Aorta (tissue), 5 donors: ENCODE results near the gene LCE2C. TPM values are rescaled to one million over a fixed set of nuclear protein-coding genes. Genes with fewer than 3 reads are reported as not detected.
"Not testable (repeated sequence)": the region's sequence is repeated elsewhere in the genome, so short reads cannot be mapped to it uniquely, and the experiment has no call there.

Experiments
- ATAC-seq: fragments of 200-7000 bp; cut with Tn5 transposase; one replicate; pipeline ENCODE4 v1.9.1; 2022; ENCODE audit warnings: moderate library complexity; ENCODE audit not compliant: low FRiP score
- DNase-seq, 2 donors: peaks; one replicate each; pipeline ENCODE4 v3.0.0-alpha.2; 2020
- H3K27ac ChIP-seq, 2 donors: one replicate each; pipeline ENCODE4 v1.5.1; 2013; ENCODE audit warnings: low read length in 2 of 2, mild to moderate bottlenecking in 2 of 2, moderate library complexity in 2 of 2, control low read depth in 1 of 2, inconsistent platforms in 1 of 2, low read depth in 1 of 2
- H3K27me3 ChIP-seq, 2 donors: one replicate each; pipeline ENCODE4 v1.6.1; 2013; ENCODE audit warnings: control low read depth in 1 of 2, low read length in 1 of 2, mild to moderate bottlenecking in 1 of 2, moderate library complexity in 1 of 2; ENCODE audit not compliant: insufficient read depth in 2 of 2, control insufficient read depth in 1 of 2
- H3K36me3 ChIP-seq, 2 donors: one replicate each; pipeline ENCODE4 v1.6.1; 2013; ENCODE audit warnings: control low read depth in 1 of 2, low read length in 1 of 2, mild to moderate bottlenecking in 1 of 2; ENCODE audit not compliant: insufficient read depth in 2 of 2, control insufficient read depth in 1 of 2
- H3K4me1 ChIP-seq, 2 donors: one replicate each; pipeline ENCODE4 v1.6.1; 2013; ENCODE audit warnings: low read length in 2 of 2, control low read depth in 1 of 2, mild to moderate bottlenecking in 1 of 2, moderate library complexity in 1 of 2; ENCODE audit not compliant: insufficient read depth in 2 of 2, control insufficient read depth in 1 of 2
- H3K4me3 ChIP-seq, 2 donors: one replicate each; pipeline ENCODE4 v1.5.1; 2013; ENCODE audit warnings: low read length in 2 of 2, control low read depth in 1 of 2, mild to moderate bottlenecking in 1 of 2
- H3K9me3 ChIP-seq: one replicate; pipeline ENCODE4 v1.6.1; 2013; ENCODE audit warnings: mild to moderate bottlenecking, low read length; ENCODE audit not compliant: control insufficient read depth
- WGBS, 2 donors: extraction: QIAGEN DNeasy Blood & Tissue Kit; methylation state at CpG; one replicate each; pipeline ENCODE4 v1.1.7; 2013; 5-methylcytosine and 5-hydroxymethylcytosine counted together
- intact Hi-C, 2 donors: fragments of 100-400 bp; cut with DNase I; formaldehyde crosslinking; loops; one replicate each; pipeline versions ENCODE4 v1.14.2 to v1.15.0; 2022
- polyA plus RNA-seq, 2 donors: library from polyadenylated mRNA; stranded (reverse); fragments of 200-250 nt; gene quantifications; one replicate each; pipeline ENCODE4 v1.2.3, GENCODE V29; 2013
- total RNA-seq, 2 donors: library from RNA; stranded (reverse); fragmentation: NEBNext Ultra II Directional; extraction: Animal tissue kit (Norgen Biotek cat#: 25700); gene quantifications; one replicate each; pipeline ENCODE4 v1.2.1, GENCODE V29; 2021
- donor health status: healthy with polysubstance abuse.
- donor health status: Bipolar disorder and iron deficiency.
- donor health status: DM: no; HTN: no; CAD: no.
- donor health status: DM: no; HTN: no; CAD: no.
- donor health status: DM: yes; HTN: yes; CAD: no.

Gene LCE2C
- total and polyA plus RNA-seq, 4 donors = not detected

DNA sequence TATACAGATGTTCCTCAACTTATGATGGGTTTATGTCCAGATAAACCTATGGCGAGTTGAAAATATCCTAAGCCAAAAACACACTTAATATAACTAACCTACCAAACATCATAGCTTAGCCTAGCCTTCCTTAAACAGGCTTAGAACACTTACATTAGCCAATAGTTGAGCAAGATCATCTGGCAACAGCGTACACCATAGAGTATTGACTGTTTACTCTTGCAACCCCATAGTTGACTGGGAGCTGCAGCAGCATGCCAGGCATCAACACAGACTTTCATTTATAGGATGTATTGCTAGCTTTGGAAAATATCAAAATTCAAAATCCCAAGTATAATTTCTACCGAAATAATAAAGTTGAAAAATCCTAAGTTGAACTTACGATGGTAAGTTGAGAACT is 17.4 kb upstream of the LCE2C start:
- DNase-seq = no peak
- no peak overlapping the region for H3K4me3 ChIP-seq
- H3K4me1 ChIP-seq = no peaks in the 10 kb centered on the region
- no peak for ATAC-seq
- no peaks in the 10 kb centered on the region for H3K27me3 ChIP-seq
- no peaks in the 10 kb centered on the region for H3K36me3 ChIP-seq
- no peaks in the 10 kb centered on the region for H3K9me3 ChIP-seq
- H3K27ac ChIP-seq = no peak overlapping the region
- 86 to 87% methylated on average over 4 of the region's 4 CpGs for WGBS, 2 donors
- intact Hi-C loops = loop anchor here in 1 of 2 donors (10.0 kb wide), 1 partner anchor 567 kb away; no protein-coding TSS in a partner anchor

DNA sequence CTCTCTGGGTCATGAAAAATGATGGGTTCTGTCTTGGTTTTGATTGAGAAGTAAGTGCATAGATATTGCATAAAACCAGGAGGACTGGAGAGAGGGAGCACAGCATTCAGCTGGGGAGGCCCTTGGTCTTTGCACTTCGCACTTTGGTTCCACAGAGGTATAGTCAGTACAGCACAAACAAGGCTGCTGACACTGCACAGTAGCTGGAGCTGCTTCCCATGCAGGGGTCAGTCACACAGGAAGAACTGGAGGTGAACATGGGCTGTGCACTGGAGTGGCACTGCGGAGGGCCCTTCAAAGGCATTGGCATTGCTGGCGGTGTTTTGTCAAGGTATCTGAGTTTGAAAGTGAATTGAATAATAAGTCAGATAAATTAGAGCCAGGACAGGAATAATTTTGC is 16.4 kb upstream of the LCE2C start:
- 85 to 88% methylated on average over 3 of the region's 3 CpGs for WGBS, 2 donors
- intact Hi-C loops = loop anchor here in 1 of 2 donors (10.0 kb wide), 1 partner anchor 566 kb away; no protein-coding TSS in a partner anchor
- ATAC-seq = no peak

DNA sequence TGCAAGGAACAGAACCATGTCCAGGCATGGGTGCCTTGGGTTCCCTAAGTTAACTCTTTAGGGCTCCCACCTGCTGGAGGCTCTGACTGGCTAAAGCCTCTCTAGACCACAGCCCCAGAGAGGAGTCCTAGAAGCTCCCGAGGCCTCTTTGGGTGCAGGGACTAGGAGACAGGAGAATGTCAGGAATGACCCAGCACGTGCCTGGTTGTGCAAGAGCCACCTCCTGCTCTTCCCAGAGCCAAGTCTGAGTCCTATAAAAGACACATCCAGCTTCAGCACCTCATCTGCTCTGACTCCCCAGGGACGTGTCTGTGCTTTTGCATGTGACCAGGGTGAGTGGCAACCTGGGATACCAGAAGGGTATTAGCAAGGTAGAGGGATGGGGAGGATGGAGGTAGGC is 12.0 kb upstream of the LCE2C start, which contains the start of gene LCE2D:
TSS of gene LCE2D (plus strand) at position 283 of the 400 bp plus-strand sequence. CDS start 726 bp downstream, outside the sequence.
- no peaks in the 10 kb centered on the region for H3K4me1 ChIP-seq
- ATAC-seq = no peak
- peaks cover 0 to 2% of the 10 kb centered on the region in 2 donors for H3K27me3 ChIP-seq
- DNase-seq = no peak
- no peaks in the 10 kb centered on the region for H3K36me3 ChIP-seq
- 56 to 59% methylated on average over 3 of the region's 3 CpGs for WGBS, 2 donors
- H3K27ac ChIP-seq = no peak within 1 kb of the TSS
- H3K9me3 ChIP-seq = no peaks in the 10 kb centered on the region
- H3K4me3 ChIP-seq = no peak within 1 kb of the TSS
- intact Hi-C loops = no loop called here

More for the DNA sequence above, 16.4 kb upstream of the LCE2C start:
- Histone ChIP-seq H3K4me3 (no peak overlapping the region), H3K4me1 (no peaks in the 10 kb centered on the region), H3K36me3 (no peaks in the 10 kb centered on the region), H3K9me3 (no peaks in the 10 kb centered on the region), H3K27ac (no peak overlapping the region), H3K27me3 (no peaks in the 10 kb centered on the region)
- DNase-seq = no peak

DNA sequence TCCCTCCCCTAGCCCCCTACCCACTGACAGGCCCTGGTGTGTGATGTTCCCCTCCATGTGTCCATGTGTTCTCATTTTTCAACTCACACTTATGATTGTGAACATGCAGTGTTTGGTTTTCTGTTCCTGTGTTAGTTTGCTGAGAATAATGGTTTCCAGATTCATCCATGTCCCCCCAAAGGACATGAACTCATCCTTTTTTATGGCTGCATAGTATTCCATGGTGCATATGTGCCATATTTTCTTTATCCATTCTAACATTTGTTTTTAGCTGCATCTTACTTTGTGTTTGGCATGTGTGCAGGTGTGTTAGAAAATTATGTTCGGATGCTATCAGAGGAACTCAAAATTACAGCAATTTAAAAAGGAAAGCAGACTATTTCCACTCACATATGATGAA is 8.9 kb upstream of the LCE2C start:
- 87 to 90% methylated on average over 1 of the region's 1 CpG for WGBS, 2 donors
- H3K4me3 ChIP-seq, H3K36me3 ChIP-seq, H3K27ac ChIP-seq, ATAC-seq, H3K4me1 ChIP-seq, H3K9me3 ChIP-seq, DNase-seq, intact Hi-C loops, H3K27me3 ChIP-seq: not testable (repeated sequence)

GRCh38 chr1:152667648-152668047 is 7.4 kb upstream of the LCE2C start:
- H3K27me3 ChIP-seq = peaks cover 0 to 2% of the 10 kb centered on the region in 2 donors
- H3K4me1 ChIP-seq = no peaks in the 10 kb centered on the region
- H3K27ac ChIP-seq = no peak overlapping the region
- DNase-seq (no peak), ATAC-seq (no peak)
- intact Hi-C loops = no loop called here
- H3K36me3 ChIP-seq = no peaks in the 10 kb centered on the region
- WGBS, 2 donors = 79 to 84% methylated on average over 5 of the region's 5 CpGs
- H3K4me3 ChIP-seq = no peak overlapping the region
- no peaks in the 10 kb centered on the region for H3K9me3 ChIP-seq

GRCh38 chr1:152673016-152673415 is 2.1 kb upstream of the LCE2C start:
- ATAC-seq = no peak
- DNase-seq = no peak

DNA sequence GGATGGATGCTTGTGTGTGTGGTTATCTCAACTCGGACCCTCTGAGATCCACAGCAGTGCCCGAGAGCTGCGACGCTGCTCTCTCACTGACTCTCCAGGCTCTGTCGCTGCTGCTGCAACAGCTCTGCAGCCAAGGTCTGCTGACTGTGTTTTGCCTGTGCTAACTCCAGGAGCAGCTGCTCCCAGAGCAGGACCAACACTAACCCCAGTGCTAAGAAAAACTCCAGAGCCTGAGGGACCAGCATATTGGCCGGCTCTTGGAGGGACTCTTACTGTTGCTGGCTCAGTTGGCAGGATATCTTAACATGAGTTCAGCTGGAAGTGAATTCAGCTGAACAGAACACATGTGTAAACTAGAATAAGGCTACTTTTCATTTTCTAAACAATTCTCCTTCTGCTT is 4.4 kb downstream of the LCE2C start:
- H3K36me3 ChIP-seq = no peaks in the 10 kb centered on the region
- no peak overlapping the region for H3K27ac ChIP-seq
- no peaks in the 10 kb centered on the region for H3K27me3 ChIP-seq
- peaks cover 6% of the 10 kb centered on the region for H3K9me3 ChIP-seq
- 64 to 71% methylated on average over 6 of the region's 6 CpGs for WGBS, 2 donors
- DNase-seq = no peak
- H3K4me1 ChIP-seq = no peaks in the 10 kb centered on the region
- no peak overlapping the region for H3K4me3 ChIP-seq
- intact Hi-C loops = no loop called here
- ATAC-seq = no peak

More at GRCh38 chr1:152673016-152673415, 2.1 kb upstream of the LCE2C start:
- Histone ChIP-seq H3K27ac (no peak overlapping the region), H3K27me3 (no peaks in the 10 kb centered on the region), H3K4me1 (no peaks in the 10 kb centered on the region), H3K36me3 (no peaks in the 10 kb centered on the region), H3K4me3 (no peak overlapping the region), H3K9me3 (peaks cover 2% of the 10 kb centered on the region)
- WGBS, 2 donors = 49 to 51% methylated on average over 2 of the region's 2 CpGs
- intact Hi-C loops = no loop called here

DNA sequence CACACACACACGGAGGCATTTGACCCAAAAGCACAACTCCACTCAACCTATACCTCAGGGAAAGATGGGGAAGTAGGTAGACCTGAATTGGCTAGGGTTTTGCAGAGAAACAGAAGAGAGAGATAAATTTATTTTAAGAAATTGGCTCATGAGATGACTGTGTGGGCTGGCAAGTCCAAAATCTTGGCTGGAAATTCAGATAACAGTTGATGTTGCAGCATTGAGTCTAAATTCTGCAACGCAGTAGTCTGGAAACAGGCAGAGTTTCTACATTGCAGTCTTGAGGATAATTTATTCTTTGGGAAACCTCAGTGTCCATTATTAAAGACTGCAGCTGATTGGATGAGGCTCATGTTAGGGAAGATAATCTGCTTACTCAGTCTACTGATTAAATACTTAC is 6.5 kb downstream of the LCE2C start:
- 49 to 50% methylated on average over 2 of the region's 2 CpGs for WGBS, 2 donors
- no peak overlapping the region for H3K27ac ChIP-seq
- H3K9me3 ChIP-seq = peaks cover 6% of the 10 kb centered on the region
- intact Hi-C loops = no loop called here
- H3K27me3 ChIP-seq = no peaks in the 10 kb centered on the region
- ATAC-seq (no peak), DNase-seq (no peak)
- H3K36me3 ChIP-seq = no peaks in the 10 kb centered on the region
- H3K4me1 ChIP-seq = no peaks in the 10 kb centered on the region
- H3K4me3 ChIP-seq = no peak overlapping the region

DNA sequence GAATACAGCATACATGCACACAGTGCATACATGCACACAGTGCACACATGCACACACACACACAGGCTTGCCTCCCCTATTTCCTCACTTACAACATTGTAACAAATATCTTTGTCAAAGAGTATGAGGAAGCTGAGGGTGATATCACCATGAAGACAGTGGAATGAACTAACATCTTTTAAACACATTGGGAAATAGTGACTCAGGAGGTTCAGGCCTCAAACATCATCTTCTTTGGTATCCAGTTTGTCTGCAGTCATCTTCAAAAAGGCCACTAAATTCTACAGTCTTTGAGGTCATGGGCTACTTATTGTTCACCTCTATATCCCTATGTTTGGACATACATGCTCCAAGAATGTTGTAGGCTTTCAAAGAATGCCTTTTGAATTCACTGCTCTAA is 8.8 kb downstream of the LCE2C start:
- Histone ChIP-seq H3K27ac (no peak overlapping the region), H3K36me3 (no peaks in the 10 kb centered on the region), H3K27me3 (no peaks in the 10 kb centered on the region), H3K4me3 (no peak overlapping the region), H3K4me1 (no peaks in the 10 kb centered on the region), H3K9me3 (peaks cover 3% of the 10 kb centered on the region)
- ATAC-seq (no peak), DNase-seq (no peak)
- intact Hi-C loops = no loop called here
